Gastroesophageal sphincter (tissue), 4 donors: ENCODE data around the gene KLHL29. TPM values are rescaled to one million over a fixed set of nuclear protein-coding genes. Genes with fewer than 3 reads are reported as not detected.

Experiments used
- ATAC-seq: fragments of 150-250 bp; one replicate; pipeline ENCODE4 v1.9.1; 2016; ENCODE audit warnings: mild to moderate bottlenecking, moderate library complexity
- H3K27ac ChIP-seq, 4 donors: fragments of 200-600 bp; sonication (generic) in 3 of 4; 1 replicate in 3 of 4; 2 replicates in 1 of 4; pipeline ENCODE4 v1.5.1; 2016 to 2019
- H3K27me3 ChIP-seq: fragments of 200-600 bp; sonication (generic); one replicate; pipeline ENCODE4 v1.5.1; 2019
- H3K36me3 ChIP-seq, 2 donors: fragments of 200-600 bp; sonication (generic); one replicate each; pipeline ENCODE4 v1.5.1; 2019; ENCODE audit warnings: control low read depth in 1 of 2
- H3K4me1 ChIP-seq, 3 donors: fragments of 200-600 bp; sonication (generic); 1 replicate in 2 of 3; 2 replicates in 1 of 3; pipeline ENCODE4 v1.5.1; 2016 to 2019; ENCODE audit warnings: control low read depth in 2 of 3
- H3K4me3 ChIP-seq, 2 donors: fragments of 200-600 bp; sonication (generic); one replicate each; pipeline ENCODE4 v1.5.1; 2019; ENCODE audit warnings: mild to moderate bottlenecking in 1 of 2, moderate library complexity in 1 of 2
- H3K9me3 ChIP-seq, 3 donors: fragments of 200-600 bp; sonication (generic); one replicate each; pipeline ENCODE4 v1.5.1; 2017 to 2019; ENCODE audit warnings: control low read depth in 2 of 3
- CTCF ChIP-seq, 4 experiments: fragments of 200-600 bp in 2 of 4; fragments of 450-650 bp in 2 of 4; sonication (generic) in 1 of 4; IDR thresholded peaks; one replicate each; pipeline ENCODE4 v1.5.1; 2017 to 2019; ENCODE audit warnings: antibody characterized with exemption in 4 of 4, mild to moderate bottlenecking in 2 of 4, moderate library complexity in 2 of 4
- EP300 ChIP-seq: sonication (generic); formaldehyde crosslinking; IDR thresholded peaks from one replicate; pipeline ENCODE4 v1.6.1; 2017; ENCODE audit warnings: antibody characterized with exemption, mild to moderate bottlenecking
- POLR2A ChIP-seq, 2 donors: fragments of 450-650 bp; IDR thresholded peaks; one replicate each; pipeline ENCODE4 v1.6.1; 2017; ENCODE audit warnings: antibody characterized with exemption in 2 of 2, mild to moderate bottlenecking in 2 of 2, moderate library complexity in 1 of 2
- POLR2AphosphoS5 ChIP-seq: sonication (generic); formaldehyde crosslinking; IDR thresholded peaks from one replicate; pipeline ENCODE4 v1.6.1; 2017; ENCODE audit warnings: antibody characterized with exemption
- WGBS, 2 donors: methylation state at CpG; one replicate each; pipeline ENCODE4 v1.1.5; 2018; ENCODE audit warnings: low coverage in 1 of 2; 5-methylcytosine and 5-hydroxymethylcytosine counted together
- total RNA-seq, 4 donors: library from RNA; depleted of rRNA; stranded (reverse); fragments of >200 nt; gene quantifications; one replicate each; pipeline ENCODE4 v1.1.0, GENCODE V29; 2016

The KLHL29 gene
- total RNA-seq, 4 donors from 2014 or later = 15.2 to 31.5 (median 24.2) TPM

GRCh38 chr2:23553561-23553960 is 168.6 kb downstream of the KLHL29 start:
- Histone ChIP-seq H3K36me3 (no peaks in the 10 kb centered on the region), H3K27me3 (no peaks in the 10 kb centered on the region), H3K27ac (peak overlapping the region in 3 of 4 donors; percentile 68 to 75 (median 70)), H3K4me3 (no peak overlapping the region), H3K9me3 (no peaks in the 10 kb centered on the region), H3K4me1 (peaks cover 0 to 72% (median 15%) of the 10 kb centered on the region in 3 donors)
- 92% methylated on average over 8 of the region's 10 CpGs; no CpG with 5 or more reads in 1 of the 2 donors for WGBS, 2 donors
- no peak for TF ChIP-seq POLR2AphosphoS5
- no peak for TF ChIP-seq POLR2A (IDR thresholded peaks at IDR 0.05)
- TF ChIP-seq CTCF (IDR thresholded peaks at IDR 0.05) = no peak
- no peak for TF ChIP-seq EP300
- ATAC-seq = no peak

DNA sequence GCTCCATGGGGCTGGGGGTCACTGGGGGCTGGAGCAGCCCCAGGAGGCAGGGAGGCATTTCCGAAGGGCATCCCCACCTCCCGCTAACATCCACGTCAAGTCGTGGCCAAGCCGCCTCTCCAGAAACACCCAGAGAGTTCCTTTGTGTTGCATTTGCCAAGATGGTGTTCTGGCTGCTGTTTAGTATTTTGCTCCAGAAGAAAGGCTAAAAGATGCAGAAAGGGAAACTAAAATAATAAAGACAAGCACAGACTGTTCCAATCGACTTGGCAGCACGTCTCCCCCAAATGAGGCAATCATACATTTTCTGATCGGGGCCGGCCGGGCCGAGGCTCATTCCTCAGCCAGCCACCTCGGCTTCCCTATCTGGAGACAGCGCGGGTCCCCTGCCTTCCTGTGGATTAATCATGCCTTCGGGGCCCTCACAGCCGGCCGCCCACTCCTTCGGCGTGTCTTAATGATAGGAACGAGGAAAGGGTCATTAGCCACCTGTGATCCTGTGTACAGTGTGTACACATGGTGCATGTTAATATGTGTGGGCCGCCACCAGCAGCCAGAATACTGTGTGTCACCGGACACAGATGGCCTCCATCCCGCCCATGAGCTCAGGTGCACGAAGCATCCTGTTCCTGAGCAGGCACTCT is 169.2 kb downstream of the KLHL29 start:
- no peaks in the 10 kb centered on the region for H3K9me3 ChIP-seq
- H3K27me3 ChIP-seq = no peaks in the 10 kb centered on the region
- no peaks in the 10 kb centered on the region for H3K36me3 ChIP-seq
- peak; percentile 74 for ATAC-seq
- WGBS, 2 donors = 55 to 67% methylated on average over 2 to 6 of the region's 24 CpGs
- H3K4me1 ChIP-seq = peaks cover 0 to 66% (median 12%) of the 10 kb centered on the region in 3 donors
- no peak for TF ChIP-seq POLR2A (IDR thresholded peaks at IDR 0.05)
- TF ChIP-seq POLR2AphosphoS5 = peak; percentile 68
- H3K27ac ChIP-seq = peak overlapping the region in 3 of 4 donors; percentile 68 to 75 (median 74)
- H3K4me3 ChIP-seq = no peak overlapping the region

GRCh38 chr2:23555944-23556343 is 171.0 kb downstream of the KLHL29 start:
- peaks cover 0 to 58% (median 12%) of the 10 kb centered on the region in 3 donors for H3K4me1 ChIP-seq
- H3K27me3 ChIP-seq = no peaks in the 10 kb centered on the region
- H3K36me3 ChIP-seq = no peaks in the 10 kb centered on the region
- TF ChIP-seq POLR2A (IDR thresholded peaks at IDR 0.05) (no peak), EP300 (no peak), POLR2AphosphoS5 (no peak), CTCF (IDR thresholded peaks at IDR 0.05) (no peak)
- no peaks in the 10 kb centered on the region for H3K9me3 ChIP-seq
- WGBS, 2 donors = 90% methylated on average over 2 of the region's 11 CpGs; no CpG with 5 or more reads in 1 of the 2 donors
- H3K27ac ChIP-seq = peak overlapping the region; percentile 8 to 76 (median 74)
- no peak for ATAC-seq
- H3K4me3 ChIP-seq = no peak overlapping the region

DNA sequence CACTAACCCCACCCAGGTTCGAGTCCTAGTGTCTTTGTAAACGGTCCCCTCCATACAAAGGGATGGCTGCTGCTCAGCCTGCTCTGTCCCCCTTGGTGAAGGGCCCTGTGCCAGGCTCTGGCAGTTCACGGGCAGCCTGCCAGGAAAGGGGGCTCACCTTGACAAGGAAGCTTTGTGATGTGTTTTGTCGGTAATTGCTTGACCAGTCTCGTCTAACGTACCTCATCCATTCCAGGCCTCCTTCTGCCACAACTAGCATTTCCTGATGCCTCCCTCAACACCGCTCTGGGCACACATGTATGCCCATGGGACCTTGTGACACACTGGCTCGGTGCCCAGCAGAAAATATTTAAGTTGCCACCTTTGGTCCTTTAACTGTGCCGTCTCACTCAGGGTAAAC is 171.9 kb downstream of the KLHL29 start:
- Histone ChIP-seq H3K4me1 (peaks cover 0 to 65% (median 12%) of the 10 kb centered on the region in 3 donors), H3K27ac (peak overlapping the region in 3 of 4 donors; percentile 74 to 76 (median 75))
- no peak for ATAC-seq

DNA sequence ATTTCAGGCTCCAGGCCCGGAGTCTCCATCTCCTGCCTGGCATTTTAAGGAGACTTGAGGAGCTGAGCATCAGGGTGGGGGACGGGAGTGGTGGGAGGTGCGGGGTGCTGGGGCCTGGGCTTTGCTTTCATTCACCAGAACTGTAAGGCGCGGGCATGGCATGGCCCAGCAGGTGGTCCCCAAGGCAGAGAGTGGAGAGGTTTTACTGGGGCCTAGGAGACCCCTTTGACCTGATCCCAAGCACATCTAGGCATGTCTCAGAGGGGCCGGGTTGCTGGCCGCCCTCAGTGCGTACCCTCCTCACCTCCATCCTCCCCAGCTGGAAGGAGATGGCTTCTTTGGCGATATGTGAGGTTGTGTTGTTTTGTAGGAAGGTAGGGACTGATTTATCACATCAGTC is 172.5 kb downstream of the KLHL29 start:
- 89 to 100% methylated on average over 1 to 4 of the region's 9 CpGs for WGBS, 2 donors
- TF ChIP-seq POLR2A (IDR thresholded peaks at IDR 0.05) = no peak
- TF ChIP-seq EP300 = no peak
- TF ChIP-seq POLR2AphosphoS5 = no peak
- no peak for TF ChIP-seq CTCF (IDR thresholded peaks at IDR 0.05)
- ATAC-seq = no peak
- peak overlapping the region in 3 of 4 donors; percentile 74 to 76 (median 75) for H3K27ac ChIP-seq
- H3K4me3 ChIP-seq = no peak overlapping the region
- peaks cover 0 to 6% of the 10 kb centered on the region in 2 donors for H3K36me3 ChIP-seq
- H3K27me3 ChIP-seq = no peaks in the 10 kb centered on the region
- H3K9me3 ChIP-seq = no peaks in the 10 kb centered on the region
- H3K4me1 ChIP-seq = peaks cover 0 to 70% (median 12%) of the 10 kb centered on the region in 3 donors

More for the DNA sequence above, 171.9 kb downstream of the KLHL29 start:
- no peaks in the 10 kb centered on the region for H3K27me3 ChIP-seq
- TF ChIP-seq POLR2A (IDR thresholded peaks at IDR 0.05) = no peak
- no peak for TF ChIP-seq EP300
- no peak for TF ChIP-seq CTCF (IDR thresholded peaks at IDR 0.05)
- TF ChIP-seq POLR2AphosphoS5 = no peak
- H3K4me3 ChIP-seq = no peak overlapping the region
- peaks cover 0 to under 1% of the 10 kb centered on the region in 2 donors for H3K36me3 ChIP-seq
- H3K9me3 ChIP-seq = no peaks in the 10 kb centered on the region
- 74 to 81% methylated on average over 5 of the region's 9 CpGs for WGBS, 2 donors
